Loucy (cell line): ENCODE data around the gene MLNR.

ENCODE experiments used
- H2AFZ ChIP-seq: fragments of 200-600 bp; sonication (generic); 2 replicates; pipeline ENCODE4 v1.6.0; 2016; ENCODE audit warnings: antibody characterized with exemption, mild to moderate bottlenecking, low read length, moderate library complexity
- H3F3A ChIP-seq: fragments of 200-600 bp; 2 replicates; pipeline ENCODE4 v1.6.0; 2016; ENCODE audit warnings: antibody characterized with exemption, low read depth, mild to moderate bottlenecking
- H3K27me3 ChIP-seq: fragments of 200-600 bp; sonication (generic); 2 replicates; pipeline ENCODE4 v1.6.1; 2014; ENCODE audit warnings: low read length, mild to moderate bottlenecking; ENCODE audit not compliant: insufficient read depth, poor library complexity, severe bottlenecking
- H3K36me3 ChIP-seq: fragments of 200-600 bp; sonication (generic); 2 replicates; pipeline ENCODE4 v1.6.1; 2016; ENCODE audit warnings: low read length; ENCODE audit not compliant: insufficient read depth
- H3K4me1 ChIP-seq: fragments of 200-600 bp; sonication (generic); 2 replicates; pipeline ENCODE4 v1.5.1; 2014; ENCODE audit warnings: low read length, mild to moderate bottlenecking; ENCODE audit not compliant: insufficient read depth, poor library complexity, severe bottlenecking
- H3K4me2 ChIP-seq: fragments of 200-600 bp; sonication (generic); 2 replicates; pipeline ENCODE4 v1.6.0; 2014; ENCODE audit warnings: antibody characterized with exemption, low read length, low read depth, mild to moderate bottlenecking; ENCODE audit not compliant: poor library complexity, severe bottlenecking
- H3K4me3 ChIP-seq: fragments of 200-600 bp; sonication (generic); 2 replicates; pipeline ENCODE4 v1.5.1; 2014; ENCODE audit warnings: low read length, mild to moderate bottlenecking, mixed read lengths; ENCODE audit not compliant: poor library complexity, severe bottlenecking
- H3K79me2 ChIP-seq: fragments of 200-600 bp; sonication (generic); 2 replicates; pipeline ENCODE4 v1.6.1; 2014; ENCODE audit warnings: low read length; ENCODE audit not compliant: insufficient read depth
- H3K9ac ChIP-seq: fragments of 200-600 bp; sonication (generic); 2 replicates; pipeline ENCODE4 v1.6.0; 2014; ENCODE audit warnings: mild to moderate bottlenecking, low read depth, low read length, moderate library complexity; ENCODE audit not compliant: poor library complexity, severe bottlenecking
- H3K9me2 ChIP-seq: fragments of 200-600 bp; sonication (generic); replicated peaks from 2 replicates; pipeline ENCODE4 v1.6.1; 2016; ENCODE audit warnings: low read depth, low read length, mixed read lengths
- H3K9me3 ChIP-seq: fragments of 200-600 bp; sonication (generic); 2 replicates; pipeline ENCODE4 v1.6.1; 2014; ENCODE audit warnings: mild to moderate bottlenecking, antibody characterized with exemption, low read length, low read depth; ENCODE audit not compliant: insufficient read depth
- H4K20me1 ChIP-seq: fragments of 200-600 bp; sonication (generic); 2 replicates; pipeline ENCODE4 v1.6.0; 2014; ENCODE audit warnings: antibody characterized with exemption, low read length, mild to moderate bottlenecking; ENCODE audit not compliant: insufficient read depth, poor library complexity, severe bottlenecking
- CTCF ChIP-seq: fragments of 200-600 bp; sonication (generic); conservative IDR thresholded peaks from 2 replicates; pipeline ENCODE4 v1.5.1; 2014; ENCODE audit warnings: mild to moderate bottlenecking, antibody characterized with exemption, low read length
- EZH2phosphoT487 ChIP-seq: fragments of 200-600 bp; IDR thresholded peaks from 2 replicates; pipeline ENCODE4 v1.6.1; 2018; ENCODE audit warnings: antibody characterized with exemption, mild to moderate bottlenecking, moderate library complexity, borderline replicate concordance

MLNR gene

GRCh38 chr13:49240017-49240416 lies 19.9 kb downstream of the MLNR start:
- Histone ChIP-seq H3K4me3 (no peak overlapping the region), H3K9me2 (no peaks in the 10 kb centered on the region), H3F3A (no peaks in the 10 kb centered on the region), H3K79me2 (no peaks in the 10 kb centered on the region), H2AFZ (no peak overlapping the region), H3K9ac (no peak overlapping the region), H3K27me3 (no peaks in the 10 kb centered on the region), H3K36me3 (no peaks in the 10 kb centered on the region), H3K4me1 (no peaks in the 10 kb centered on the region), H3K4me2 (no peak overlapping the region), H3K9me3 (no peaks in the 10 kb centered on the region), H4K20me1 (no peaks in the 10 kb centered on the region)
- peak; percentile 84 for TF ChIP-seq CTCF
- no peak for TF ChIP-seq EZH2phosphoT487

- no peak overlapping the region for H3K4me3 ChIP-seq
- peaks cover under 1% of the 10 kb centered on the region for H3K4me1 ChIP-seq
- H3K27me3 ChIP-seq: no peaks in the 10 kb centered on the region
- H3F3A ChIP-seq: no peaks in the 10 kb centered on the region
- no peak overlapping the region for H3K9ac ChIP-seq
- TF ChIP-seq CTCF: no peak
- no peak for TF ChIP-seq EZH2phosphoT487
- H3K79me2 ChIP-seq: no peaks in the 10 kb centered on the region
- H2AFZ ChIP-seq: no peak overlapping the region
- no peaks in the 10 kb centered on the region for H4K20me1 ChIP-seq
- H3K9me2 ChIP-seq: no peaks in the 10 kb centered on the region
- H3K9me3 ChIP-seq: no peaks in the 10 kb centered on the region
- no peak overlapping the region for H3K4me2 ChIP-seq
- no peaks in the 10 kb centered on the region for H3K36me3 ChIP-seq
Observed at GRCh38 chr13:49241296-49241695, 21.2 kb downstream of the MLNR start.

DNA sequence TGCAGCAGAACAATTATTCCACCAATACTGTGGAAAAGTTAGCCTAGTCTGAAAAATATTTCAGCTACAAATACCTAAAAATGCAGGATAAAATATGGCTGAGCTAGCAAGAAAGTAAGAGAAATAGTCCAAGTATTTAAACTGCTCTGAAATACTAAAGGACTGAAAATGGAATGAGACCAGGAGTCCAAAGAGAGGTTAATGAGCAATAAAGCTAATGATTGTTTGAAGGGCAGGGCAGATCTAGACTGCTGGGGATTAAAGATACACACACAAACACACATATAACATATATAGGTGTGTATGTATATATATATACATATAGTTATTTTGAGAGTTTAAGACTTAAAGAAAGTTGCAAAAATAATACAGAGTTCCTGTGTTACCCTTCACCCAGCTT lies 25.0 kb downstream of the MLNR start:
- no peak overlapping the region for H3K4me3 ChIP-seq

More for the DNA sequence above, 25.0 kb downstream of the MLNR start:
- TF ChIP-seq CTCF (no peak), EZH2phosphoT487 (no peak)
- Histone ChIP-seq H3K9me2 (no peaks in the 10 kb centered on the region), H3K4me1 (peaks cover 29% of the 10 kb centered on the region), H3K79me2 (peaks cover 22% of the 10 kb centered on the region), H3K9ac (no peak overlapping the region), H3K36me3 (no peaks in the 10 kb centered on the region), H3K27me3 (no peaks in the 10 kb centered on the region), H4K20me1 (no peaks in the 10 kb centered on the region), H3K4me2 (no peak overlapping the region), H3K9me3 (no peaks in the 10 kb centered on the region), H3F3A (no peaks in the 10 kb centered on the region), H2AFZ (no peak overlapping the region)
